Hematopoietic multipotent progenitor cell treated with erythropoietin and hydrocortisone succinate and interleukin-3 and kit ligand, for 6 days (in vitro differentiated cells): ENCODE data around the gene C2CD3.
"Not testable (repeated sequence)": the region's sequence is repeated elsewhere in the genome, so short reads cannot be mapped to it uniquely, and the experiment has no call there.

Experiments
- DNase-seq: peaks from one replicate; pipeline ENCODE4 v3.0.0-alpha.2; 2015

Gene C2CD3

DNA sequence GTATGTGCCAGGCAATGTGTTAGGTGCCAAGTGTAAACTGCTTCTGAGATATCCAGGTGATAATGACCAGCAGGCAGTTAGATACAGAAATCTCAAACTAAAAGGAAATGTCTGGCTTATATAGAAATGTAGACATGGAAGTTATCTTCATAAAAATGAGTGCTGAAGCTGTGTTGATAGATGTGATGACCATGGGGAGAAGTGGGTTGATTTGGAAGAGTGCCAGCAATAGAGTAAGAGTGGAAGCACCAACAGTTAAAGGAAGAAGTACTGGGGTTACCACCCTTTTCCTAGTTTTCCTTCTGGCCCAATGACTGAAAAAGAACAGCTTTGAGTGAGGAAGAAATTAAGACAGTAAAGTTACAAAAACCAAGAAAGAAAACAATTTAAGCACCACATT is 68.5 kb downstream of the C2CD3 start:
- peak; percentile 66 for DNase-seq

- no peak for DNase-seq
Observed at GRCh38 chr11:74100735-74101134, 70.1 kb downstream of the C2CD3 start.

DNA sequence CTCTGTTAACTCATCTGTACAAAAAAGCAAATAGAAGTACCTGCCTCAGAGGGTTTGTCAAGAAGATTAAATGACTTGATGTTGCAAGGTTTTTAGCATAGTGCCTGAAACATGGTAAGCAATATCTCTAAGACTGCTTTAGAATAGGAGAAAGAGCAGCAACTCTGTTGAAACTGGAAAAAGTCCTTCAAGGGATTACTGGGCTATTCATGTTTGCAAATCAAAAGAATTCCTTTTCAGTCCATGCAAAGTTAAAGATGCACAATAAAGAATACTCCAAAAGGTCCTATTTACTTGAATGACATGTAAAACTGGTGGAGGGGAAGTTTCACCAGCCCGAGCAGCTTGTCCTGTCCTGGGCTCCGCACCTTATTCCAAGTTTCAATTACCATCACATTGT is 70.6 kb downstream of the C2CD3 start:
- no peak for DNase-seq

GRCh38 chr11:74097686-74098237 is 73.0 kb downstream of the C2CD3 start:
- DNase-seq = no peak

GRCh38 chr11:74094393-74094792 is 76.4 kb downstream of the C2CD3 start:
- DNase-seq = no peak

DNA sequence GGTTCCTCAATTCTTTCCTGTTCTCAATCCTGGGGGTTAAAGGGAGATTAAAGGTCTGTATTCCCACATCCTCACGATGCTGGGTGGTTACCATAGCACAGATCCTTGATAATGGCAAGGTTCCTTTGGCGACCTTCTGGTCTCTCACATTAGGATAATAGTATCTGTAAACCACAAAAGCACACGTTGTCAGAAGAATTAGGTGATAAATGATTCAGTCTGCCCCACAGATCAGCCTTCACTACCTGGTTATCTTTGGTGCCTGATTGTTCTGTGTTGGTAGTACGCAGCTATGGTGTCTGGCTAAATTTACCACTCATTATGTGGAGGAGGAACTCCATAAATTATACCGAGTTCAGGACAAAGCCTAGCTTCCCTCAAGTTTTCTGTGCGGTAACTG is 78.4 kb downstream of the C2CD3 start:
- peak; percentile 72 for DNase-seq

GRCh38 chr11:74091549-74091948 is 79.3 kb downstream of the C2CD3 start:
- DNase-seq = no peak

DNA sequence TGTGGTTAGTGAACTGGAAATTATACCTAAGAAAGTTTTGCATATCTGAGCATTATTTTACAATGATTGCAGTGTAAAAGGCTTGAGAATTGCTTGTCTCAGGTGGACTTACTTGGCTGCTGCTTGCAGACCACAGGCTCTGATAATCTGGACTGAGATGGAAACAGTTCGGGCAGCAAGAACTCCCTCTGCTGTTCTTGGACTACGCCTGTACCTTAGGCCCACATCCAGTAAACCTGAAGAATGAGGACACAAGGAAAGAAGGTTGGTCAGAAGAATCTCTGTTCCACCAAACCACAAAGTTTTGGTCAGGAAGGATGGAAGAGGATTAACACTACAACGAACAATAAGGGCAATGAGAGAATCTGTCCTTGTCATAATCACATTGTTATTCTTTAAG is 80.1 kb downstream of the C2CD3 start:
- DNase-seq = peak; percentile 36

GRCh38 chr11:74086242-74086884 is 84.4 kb downstream of the C2CD3 start:
- peak; percentile 94 for DNase-seq

- DNase-seq = peak; percentile 66
Observed at GRCh38 chr11:74085542-74085892, 85.3 kb downstream of the C2CD3 start.

- no peak for DNase-seq
Observed at GRCh38 chr11:74084796-74085541, 85.8 kb downstream of the C2CD3 start.

- not testable (repeated sequence) for DNase-seq
Observed at GRCh38 chr11:74083927-74084326, 86.9 kb downstream of the C2CD3 start.

GRCh38 chr11:74081428-74081827 is 89.4 kb downstream of the C2CD3 start:
- no peak for DNase-seq

- DNase-seq = no peak
Observed at GRCh38 chr11:74077193-74077592, 93.6 kb downstream of the C2CD3 start.

DNA sequence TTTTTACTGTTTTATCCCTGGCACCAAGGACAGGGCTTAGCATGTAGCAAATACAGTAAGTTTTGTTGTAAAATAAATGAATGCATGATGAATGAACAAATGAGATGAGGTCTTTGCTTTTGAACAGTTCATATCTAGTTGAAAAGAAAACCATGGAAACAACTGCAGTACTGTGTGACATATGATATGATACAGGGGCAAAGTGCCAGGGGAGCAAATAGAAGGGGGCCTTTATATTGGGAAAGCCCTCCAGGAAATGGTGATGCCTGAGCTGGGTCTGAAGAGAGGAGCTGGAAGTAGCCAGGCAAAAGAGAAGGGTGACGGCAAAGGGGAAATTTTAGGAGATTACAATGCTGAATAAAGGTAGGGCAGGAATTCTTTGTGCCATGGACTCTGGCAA is 98.1 kb downstream of the C2CD3 start:
- DNase-seq = no peak

DNA sequence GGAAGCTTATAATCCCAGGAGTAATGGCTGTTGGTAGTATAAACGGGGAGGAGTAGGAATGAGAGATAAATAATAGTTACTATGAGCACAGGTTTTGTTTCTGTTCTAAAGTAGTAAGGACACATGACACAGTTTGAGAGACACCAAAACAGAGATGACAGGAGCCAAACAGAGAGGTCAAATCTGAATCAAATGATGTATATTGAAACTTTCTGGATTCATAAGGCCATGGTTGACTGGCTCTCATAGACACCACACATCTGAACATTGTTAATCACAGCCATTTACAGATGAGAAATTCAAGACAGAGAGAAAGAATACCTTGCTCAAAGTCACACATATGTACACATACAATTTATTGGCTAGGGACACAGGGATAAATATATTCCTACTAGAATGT is 98.5 kb downstream of the C2CD3 start:
- no peak for DNase-seq

GRCh38 chr11:74070723-74071492 is 99.9 kb downstream of the C2CD3 start:
- peak; percentile 16 for DNase-seq

GRCh38 chr11:74069146-74070046 is 101.4 kb downstream of the C2CD3 start:
- DNase-seq = no peak

DNA sequence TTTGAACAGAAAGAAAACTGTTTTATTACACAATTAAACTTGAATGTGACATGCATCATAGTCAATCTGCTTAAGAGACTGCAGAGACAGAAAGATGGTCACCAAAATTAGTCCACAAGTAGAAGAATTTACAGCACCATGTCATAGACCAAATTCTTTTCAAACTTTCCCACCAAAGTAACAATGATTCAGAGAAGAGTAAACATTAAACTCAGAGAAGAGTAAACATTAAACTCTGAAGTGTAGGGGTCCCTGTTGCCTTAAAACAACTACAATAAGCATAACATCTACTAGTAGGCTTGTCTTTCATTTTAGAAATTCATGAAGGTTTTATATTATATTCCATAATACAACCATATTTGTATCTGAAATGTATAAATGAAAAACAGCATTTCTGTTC is 104.1 kb downstream of the C2CD3 start:
- not testable (repeated sequence) for DNase-seq

DNA sequence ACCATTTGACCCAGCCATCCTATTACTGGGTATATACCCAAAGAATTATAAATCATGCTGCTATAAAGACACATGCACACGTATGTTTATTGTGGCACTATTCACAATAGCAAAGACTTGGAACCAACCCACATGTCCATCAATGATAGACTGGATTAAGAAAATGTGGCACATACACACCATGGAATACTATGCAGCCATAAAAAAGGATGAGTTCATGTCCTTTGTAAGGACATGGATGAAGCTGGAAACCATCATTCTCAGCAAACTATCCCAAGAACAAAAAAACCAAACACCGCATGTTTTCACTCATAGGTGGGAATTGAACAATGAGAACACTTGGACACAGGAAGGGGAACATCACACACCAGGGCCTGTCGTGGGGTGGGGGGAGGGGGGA is 105.3 kb downstream of the C2CD3 start:
- not testable (repeated sequence) for DNase-seq

DNA sequence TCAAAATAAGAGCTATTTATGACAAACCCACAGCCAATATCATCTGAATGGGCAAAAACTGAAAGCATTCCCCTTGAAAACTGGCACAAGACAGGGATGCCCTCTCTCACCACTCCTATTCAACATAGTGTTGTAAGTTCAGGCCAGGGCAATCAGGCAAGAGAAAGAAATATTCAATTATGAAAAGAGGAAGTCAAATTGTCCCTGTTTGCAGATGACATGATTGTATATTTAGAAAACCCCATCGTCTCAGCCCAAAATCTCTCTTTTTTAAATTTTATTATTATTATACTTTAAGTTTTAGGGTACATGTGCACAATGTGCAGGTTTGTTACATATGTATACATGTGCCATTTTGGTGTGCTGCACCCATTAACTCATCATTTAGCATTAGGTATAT is 107.2 kb downstream of the C2CD3 start:
- not testable (repeated sequence) for DNase-seq

- DNase-seq = not testable (repeated sequence)
Observed at GRCh38 chr11:74061599-74061998, 109.2 kb downstream of the C2CD3 start.
